IMR-90 (cell line): ENCODE data around the gene PTPRO. TPM values are rescaled to one million over a fixed set of nuclear protein-coding genes. Genes with fewer than 3 reads are reported as not detected.
A peak's percentile ranks its signal among the peaks of the same experiment; 100 is the strongest.

Source experiments
- ATAC-seq: fragments of 200-7000 bp; cut with Tn5 transposase; 2 replicates; pipeline ENCODE4 v1.9.1; 2020; ENCODE audit warnings: low read depth, mild to moderate bottlenecking, moderate library complexity
- BruUV-seq: library from RNA; stranded (reverse); fragments of 400-500 nt; replicated peaks from 2 replicates; lab custom pipeline; 2021; lab: Mats Ljungman, UMichigan
- CTCF ChIA-PET: fragments of 300-600 bp; formaldehyde crosslinking; extraction: SDS; loops from one replicate; lab custom pipeline; 2021; ENCODE audit warnings: antibody characterized with exemption; lab: Yijun Ruan, JAX
- POLR2A ChIA-PET: fragments of 300-600 bp; sonication (Branson Sonifier 250); formaldehyde crosslinking; loops from one replicate; lab custom pipeline; 2022; ENCODE audit warnings: antibody characterized with exemption; ENCODE audit not compliant: unreplicated experiment; lab: Charles Lee
- DNase-seq: peaks from one replicate; pipeline ENCODE4 v3.0.0; 2013
- H2AFZ ChIP-seq: replicated peaks from 2 replicates; pipeline ENCODE3; 2013; ENCODE audit warnings: low read length, mild to moderate bottlenecking; ENCODE audit not compliant: poor library complexity
- H2AK5ac ChIP-seq: 2 replicates; pipeline ENCODE4 v1.6.1; 2013; ENCODE audit warnings: low read depth, low read length, inconsistent platforms
- H2AK9ac ChIP-seq: replicated peaks from 2 replicates; pipeline ENCODE3; 2013; ENCODE audit warnings: mild to moderate bottlenecking, low read depth, low read length, moderate library complexity; ENCODE audit not compliant: poor library complexity
- H2BK120ac ChIP-seq: 2 replicates; pipeline ENCODE4 v1.6.1; 2013; ENCODE audit warnings: low read depth, low read length, inconsistent platforms
- H2BK15ac ChIP-seq: 3 replicates; pipeline ENCODE4 v1.6.1; 2013; ENCODE audit warnings: low read depth, low read length, inconsistent platforms
- H2BK20ac ChIP-seq: 2 replicates; pipeline ENCODE4 v1.6.1; 2013; ENCODE audit warnings: low read depth, mild to moderate bottlenecking, inconsistent platforms, low read length, moderate library complexity
- H2BK5ac ChIP-seq: 2 replicates; pipeline ENCODE4 v1.6.1; 2013; ENCODE audit warnings: mild to moderate bottlenecking, low read depth, low read length, inconsistent platforms; ENCODE audit not compliant: poor library complexity, severe bottlenecking
- H3K14ac ChIP-seq: replicated peaks from 2 replicates; pipeline ENCODE4 v1.6.1; 2013; ENCODE audit warnings: low read depth, low read length, inconsistent platforms
- H3K18ac ChIP-seq: 2 replicates; pipeline ENCODE4 v1.6.1; 2013; ENCODE audit warnings: low read depth, low read length, control low read depth
- H3K23ac ChIP-seq: 2 replicates; pipeline ENCODE4 v1.6.1; 2013; ENCODE audit warnings: low read depth, low read length, inconsistent platforms
- H3K27ac ChIP-seq: 2 replicates; pipeline ENCODE4 v1.5.1; 2013; ENCODE audit warnings: mild to moderate bottlenecking, control low read depth, low read length; ENCODE audit not compliant: insufficient read depth
- H3K27me3 ChIP-seq: 2 replicates; pipeline ENCODE4 v1.6.1; 2013; ENCODE audit warnings: low read length; ENCODE audit not compliant: control insufficient read depth, insufficient read depth
- H3K36me3 ChIP-seq: 2 replicates; pipeline ENCODE4 v1.6.1; 2013; ENCODE audit warnings: low read length, mixed read lengths; ENCODE audit not compliant: control insufficient read depth, insufficient read depth
- H3K4ac ChIP-seq: 2 replicates; pipeline ENCODE4 v1.6.1; 2013; ENCODE audit warnings: low read depth, low read length, inconsistent platforms
- H3K4me1 ChIP-seq: 2 replicates; pipeline ENCODE4 v1.6.1; 2013; ENCODE audit warnings: low read length, mixed read lengths; ENCODE audit not compliant: control insufficient read depth, insufficient read depth
- H3K4me2 ChIP-seq: 2 replicates; pipeline ENCODE4 v1.6.1; 2013; ENCODE audit warnings: low read depth, mild to moderate bottlenecking, control low read depth, low read length, moderate library complexity
- H3K4me3 ChIP-seq: 2 replicates; pipeline ENCODE4 v1.5.1; 2013; ENCODE audit warnings: low read depth, mild to moderate bottlenecking, control low read depth, low read length, moderate library complexity; ENCODE audit not compliant: insufficient read depth
- H3K56ac ChIP-seq: 2 replicates; pipeline ENCODE4 v1.6.1; 2013; ENCODE audit warnings: low read length, inconsistent platforms; ENCODE audit not compliant: insufficient read depth; ENCODE audit errors: extremely low read depth
- H3K79me1 ChIP-seq, 2 experiments: 2 replicates each; pipeline ENCODE4 v1.6.1; 2013; ENCODE audit warnings: low read length in 2 of 2, inconsistent platforms in 1 of 2, low read depth in 1 of 2
- H3K9ac ChIP-seq: 2 replicates; pipeline ENCODE4 v1.6.1; 2013; ENCODE audit warnings: low read depth, low read length, control low read depth
- H3K9me1 ChIP-seq: 2 replicates; pipeline ENCODE4 v1.6.1; 2013; ENCODE audit warnings: low read length, inconsistent platforms; ENCODE audit not compliant: insufficient read depth
- H3K9me3 ChIP-seq: 2 replicates; pipeline ENCODE4 v1.6.1; 2013; ENCODE audit warnings: low read length; ENCODE audit not compliant: control insufficient read depth, insufficient read depth
- H4K20me1 ChIP-seq: 2 replicates; pipeline ENCODE4 v1.6.1; 2013; ENCODE audit warnings: low read length, inconsistent platforms; ENCODE audit not compliant: insufficient read depth
- H4K5ac ChIP-seq: 2 replicates; pipeline ENCODE4 v1.6.1; 2013; ENCODE audit warnings: mild to moderate bottlenecking, low read depth, low read length, control low read depth
- H4K8ac ChIP-seq, 2 experiments: 2 replicates each; pipeline ENCODE4 v1.6.1; 2013; ENCODE audit warnings: low read depth in 2 of 2, low read length in 2 of 2, control low read depth in 1 of 2, inconsistent platforms in 1 of 2
- H4K91ac ChIP-seq: 2 replicates; pipeline ENCODE4 v1.6.1; 2013; ENCODE audit warnings: low read depth, low read length, inconsistent platforms; ENCODE audit not compliant: insufficient read depth
- BHLHE40 ChIP-seq: fragments of 150-350 bp; IDR thresholded peaks from 2 replicates; pipeline ENCODE4 v1.6.1; 2016; ENCODE audit warnings: mild to moderate bottlenecking, low read depth, low read length
- CEBPB ChIP-seq: IDR thresholded peaks from 2 replicates; pipeline ENCODE4 v1.6.1; 2012; ENCODE audit warnings: low read depth, low read length, improper control_type of control experiment
- CHD1 ChIP-seq: IDR thresholded peaks from 2 replicates; pipeline ENCODE4 v1.6.1; 2012; ENCODE audit warnings: low read depth, low read length, improper control_type of control experiment
- CTCF ChIP-seq: conservative IDR thresholded peaks from 2 replicates; pipeline ENCODE4 v1.5.1; 2012; ENCODE audit warnings: mild to moderate bottlenecking, low read depth, low read length, improper control_type of control experiment
- ELK1 ChIP-seq: fragments of 150-350 bp; IDR thresholded peaks from 2 replicates; pipeline ENCODE4 v1.6.1; 2016; ENCODE audit warnings: low read depth, mild to moderate bottlenecking, low read length, moderate library complexity, borderline replicate concordance
- FOS ChIP-seq: fragments of 150-350 bp; IDR thresholded peaks from 2 replicates; pipeline ENCODE4 v1.6.1; 2016; ENCODE audit warnings: low read depth, low read length
- MAFK ChIP-seq: IDR thresholded peaks from 2 replicates; pipeline ENCODE4 v1.6.1; 2012; ENCODE audit warnings: low read depth, low read length, improper control_type of control experiment
- MAZ ChIP-seq: IDR thresholded peaks from 2 replicates; pipeline ENCODE4 v1.6.1; 2012; ENCODE audit warnings: low read depth, mild to moderate bottlenecking, low read length, improper control_type of control experiment, moderate library complexity, borderline replicate concordance
- MXI1 ChIP-seq: IDR thresholded peaks from 2 replicates; pipeline ENCODE4 v1.6.1; 2012; ENCODE audit warnings: low read depth, mild to moderate bottlenecking, low read length, moderate library complexity, borderline replicate concordance
- NFE2L2 ChIP-seq: fragments of 150-350 bp; IDR thresholded peaks from 2 replicates; pipeline ENCODE4 v1.6.1; 2016; ENCODE audit warnings: low read depth, mild to moderate bottlenecking, low read length
- POLR2A ChIP-seq: IDR thresholded peaks from 2 replicates; pipeline ENCODE4 v1.6.1; 2012; ENCODE audit warnings: mild to moderate bottlenecking, low read depth, low read length
- RAD21 ChIP-seq: IDR thresholded peaks from 2 replicates; pipeline ENCODE4 v1.6.1; 2012; ENCODE audit warnings: low read length, improper control_type of control experiment
- RCOR1 ChIP-seq: IDR thresholded peaks from 2 replicates; pipeline ENCODE4 v1.6.1; 2012; ENCODE audit warnings: mild to moderate bottlenecking, low read length, improper control_type of control experiment; ENCODE audit not compliant: insufficient replicate concordance
- RFX5 ChIP-seq: IDR thresholded peaks from 2 replicates; pipeline ENCODE4 v1.8.0; 2012; ENCODE audit warnings: low read depth, mild to moderate bottlenecking, low read length, moderate library complexity
- SMC3 ChIP-seq: fragments of 150-350 bp; IDR thresholded peaks from 2 replicates; pipeline ENCODE4 v1.6.1; 2016; ENCODE audit warnings: low read depth, mild to moderate bottlenecking, antibody characterized with exemption, low read length, moderate library complexity
- USF2 ChIP-seq: fragments of 150-350 bp; IDR thresholded peaks from 2 replicates; pipeline ENCODE4 v1.6.1; 2017; ENCODE audit warnings: mild to moderate bottlenecking, antibody characterized with exemption, low read length, low read depth
- WGBS, 2 experiments: methylation state at CpG; one replicate each; pipeline versions ENCODE4 v1.1.5 to v1.1.7; 2013; ENCODE audit warnings: missing lambda C conversion rate in 2 of 2; ENCODE audit not compliant: insufficient read length in 1 of 2; ENCODE audit errors: extremely low coverage in 2 of 2; 5-methylcytosine and 5-hydroxymethylcytosine counted together
- dilution Hi-C: fragments of 300-500 bp; cut with HindIII; formaldehyde crosslinking; loops from one replicate; pipeline ENCODE4 v1.14.3; 2018; ENCODE audit warnings: low sequenced_read_pairs; ENCODE audit not compliant: unreplicated experiment
- in situ Hi-C: fragments of 300-500 bp; cut with MboI; formaldehyde crosslinking; loops from 3 replicates; pipeline ENCODE4 v1.14.3; 2019; ENCODE audit warnings: low sequenced_read_pairs, inconsistent platforms, mixed read lengths
- intact Hi-C: fragments of 100-400 bp; cut with micrococcal nuclease; formaldehyde crosslinking; loops from 2 replicates; pipeline ENCODE4 v1.10.0; 2022
- polyA plus RNA-seq, 3 experiments: library from polyadenylated mRNA; depleted of rRNA; stranded (reverse); fragments of >200 nt; gene quantifications; 2 replicates each; pipeline ENCODE4 v1.2.3, GENCODE V29; 2012; ENCODE audit warnings: low replicate concordance in 1 of 3
- total RNA-seq: library from RNA; depleted of rRNA; stranded (reverse); fragments of >200 nt; gene quantifications from 2 replicates; pipeline ENCODE4 v1.2.3, GENCODE V29; 2012

The PTPRO gene
- total and polyA plus RNA-seq, 2 of the 4 experiments (the other 2 are of a cell fraction): 0.03 to 0.18 TPM

GRCh38 chr12:15497671-15498292 is 175.5 kb downstream of the PTPRO start:
- Histone ChIP-seq H3K4me3 (no peak overlapping the region), H2BK5ac (no peak overlapping the region), H3K9me1 (no peaks in the 10 kb centered on the region), H3K9ac (no peak overlapping the region), H3K23ac (no peak overlapping the region), H2BK120ac (no peak overlapping the region), H3K4me1 (no peaks in the 10 kb centered on the region), H3K36me3 (no peaks in the 10 kb centered on the region), H3K18ac (no peak overlapping the region), H3K27me3 (peaks cover 2% of the 10 kb centered on the region; the same call in 1 of the 2 replicates), H2BK15ac (no peak overlapping the region), H4K91ac (no peak overlapping the region), H3K79me1 (no peaks in the 10 kb centered on the region), H2BK20ac (no peak overlapping the region), H2AK9ac (no peak overlapping the region), H4K8ac (no peak overlapping the region), H3K14ac (no peak overlapping the region), H3K9me3 (no peaks in the 10 kb centered on the region), H3K4me2 (peak overlapping the region; percentile 61), H3K56ac (no peak overlapping the region), H2AK5ac (no peak overlapping the region), H2AFZ (no peak overlapping the region), H3K27ac (no peak overlapping the region), H4K20me1 (no peaks in the 10 kb centered on the region), H3K4ac (no peak overlapping the region), H4K5ac (no peak overlapping the region)
- BruUV-seq: no TSS peak
- in situ Hi-C loops (no loop called here), dilution Hi-C loops (no loop called here), intact Hi-C loops (no loop called here)
- POLR2A ChIA-PET: no interaction called here
- CTCF ChIA-PET: no interaction called here
- no peak for DNase-seq
- no peak for TF ChIP-seq MAFK
- no peak for TF ChIP-seq RFX5
- no peak for TF ChIP-seq RAD21
- TF ChIP-seq SMC3: no peak
- TF ChIP-seq ELK1: no peak
- TF ChIP-seq RCOR1: no peak
- no peak for TF ChIP-seq USF2
- TF ChIP-seq POLR2A: no peak
- no peak for TF ChIP-seq NFE2L2
- TF ChIP-seq MAZ: no peak
- no peak for TF ChIP-seq CHD1
- TF ChIP-seq MXI1: no peak
- no peak for TF ChIP-seq CEBPB
- TF ChIP-seq FOS: no peak
- TF ChIP-seq CTCF: no peak
- no peak for TF ChIP-seq BHLHE40
- no peak for ATAC-seq
- no CpG with 5 or more reads among the region's 4 CpGs for WGBS, 2 experiments
